Neural cell (in vitro differentiated cells): ENCODE measurements around the gene DPF3. TPM values are rescaled to one million over a fixed set of nuclear protein-coding genes. Genes with fewer than 3 reads are reported as not detected.

Experiments used
- H2AFZ ChIP-seq: fragments of 200-600, 300-800 bp; sonication (generic), shearing (Covaris generic); 2 replicates; pipeline ENCODE4 v1.6.0; 2014; ENCODE audit warnings: low read depth, mild to moderate bottlenecking, antibody characterized with exemption, low read length, moderate library complexity
- H3F3A ChIP-seq: fragments of 200-600 bp; shearing (Covaris generic); 2 replicates; pipeline ENCODE4 v1.6.1; 2016; ENCODE audit warnings: mild to moderate bottlenecking, moderate library complexity, mixed read lengths, antibody characterized with exemption, low read length; ENCODE audit not compliant: insufficient read depth, poor library complexity, severe bottlenecking
- H3K27ac ChIP-seq: fragments of 200-600, 300-800 bp; sonication (generic), shearing (Covaris generic); 2 replicates; pipeline ENCODE4 v1.5.1; 2014; ENCODE audit warnings: mild to moderate bottlenecking, low read length, moderate library complexity
- H3K27me3 ChIP-seq: fragments of 300-800, 200-600 bp; sonication (generic), shearing (Covaris generic); 2 replicates; pipeline ENCODE4 v1.6.0; 2014; ENCODE audit warnings: mild to moderate bottlenecking, low read depth, low read length, moderate library complexity; ENCODE audit not compliant: insufficient read depth
- H3K36me3 ChIP-seq: fragments of 300-800, 200-600 bp; sonication (generic), shearing (Covaris generic); 2 replicates; pipeline ENCODE4 v1.5.1; 2014; ENCODE audit warnings: mild to moderate bottlenecking, antibody characterized with exemption, low read length, moderate library complexity; ENCODE audit not compliant: insufficient read depth
- H3K4me2 ChIP-seq: fragments of 300-800, 200-600 bp; sonication (generic), shearing (Covaris generic); 2 replicates; pipeline ENCODE4 v1.6.0; 2014; ENCODE audit warnings: mild to moderate bottlenecking, low read length
- H3K4me3 ChIP-seq: fragments of 300-800, 200-600 bp; sonication (generic), shearing (Covaris generic); 2 replicates; pipeline ENCODE4 v1.5.1; 2014; ENCODE audit warnings: mild to moderate bottlenecking, low read length, moderate library complexity
- H3K79me2 ChIP-seq: fragments of 200-600 bp; shearing (Covaris generic); replicated peaks from 2 replicates; pipeline ENCODE4 v1.6.0; 2014; ENCODE audit warnings: mild to moderate bottlenecking, low read length, moderate library complexity; ENCODE audit not compliant: insufficient read depth
- H3K9ac ChIP-seq: fragments of 300-800, 200-600 bp; sonication (generic), shearing (Covaris generic); 2 replicates; pipeline ENCODE4 v1.6.1; 2016; ENCODE audit warnings: mild to moderate bottlenecking, low read length, mixed read lengths
- H3K9me2 ChIP-seq: fragments of 200-600 bp; shearing (Covaris generic); 2 replicates; pipeline ENCODE4 v1.6.1; 2016; ENCODE audit warnings: mild to moderate bottlenecking, low read length, mixed read lengths; ENCODE audit not compliant: insufficient read depth
- H3K9me3 ChIP-seq: fragments of 200-600, 300-800 bp; sonication (generic), shearing (Covaris generic); 2 replicates; pipeline ENCODE4 v1.6.1; 2016; ENCODE audit warnings: mild to moderate bottlenecking, mixed run types, low read length, moderate library complexity, mixed read lengths
- H4K20me1 ChIP-seq: fragments of 200-600 bp; shearing (Covaris generic); 2 replicates; pipeline ENCODE4 v1.6.1; 2016; ENCODE audit warnings: mild to moderate bottlenecking, mixed run types; ENCODE audit not compliant: insufficient read depth
- CTCF ChIP-seq: fragments of 450-650 bp; IDR thresholded peaks from 2 replicates; pipeline ENCODE4 v1.5.1; 2014; ENCODE audit warnings: antibody characterized with exemption, mild to moderate bottlenecking, moderate library complexity; ENCODE audit not compliant: poor library complexity, severe bottlenecking
- EP300 ChIP-seq: fragments of 450-650 bp; conservative IDR thresholded peaks from 2 replicates; pipeline ENCODE4 v1.6.1; 2014; ENCODE audit warnings: antibody characterized with exemption, mild to moderate bottlenecking, moderate library complexity; ENCODE audit not compliant: poor library complexity, severe bottlenecking
- EZH2 ChIP-seq: fragments of 200-600, 300-800 bp; shearing (Covaris generic), sonication (generic); IDR thresholded peaks from 2 replicates; pipeline ENCODE4 v1.6.1; 2014; ENCODE audit warnings: antibody characterized with exemption, low read length, borderline replicate concordance, mild to moderate bottlenecking; ENCODE audit not compliant: insufficient read depth, poor library complexity, severe bottlenecking
- MXI1 ChIP-seq: fragments of 450-650 bp; conservative IDR thresholded peaks from 2 replicates; pipeline ENCODE4 v1.6.1; 2014; ENCODE audit warnings: antibody characterized with exemption, mild to moderate bottlenecking; ENCODE audit not compliant: poor library complexity, severe bottlenecking
- POLR2AphosphoS5 ChIP-seq: IDR thresholded peaks from 2 replicates; pipeline ENCODE4 v1.6.1; 2012
- RAD21 ChIP-seq: fragments of 450-650 bp; conservative IDR thresholded peaks from 2 replicates; pipeline ENCODE4 v1.6.1; 2014; ENCODE audit warnings: antibody characterized with exemption, mild to moderate bottlenecking, moderate library complexity
- REST ChIP-seq: IDR thresholded peaks from 2 replicates; pipeline ENCODE4 v1.6.1; 2012; ENCODE audit warnings: borderline replicate concordance
- SMC3 ChIP-seq: fragments of 450-650 bp; conservative IDR thresholded peaks from 2 replicates; pipeline ENCODE4 v1.6.1; 2014; ENCODE audit warnings: antibody characterized with exemption, mild to moderate bottlenecking, moderate library complexity; ENCODE audit not compliant: poor library complexity
- TAF1 ChIP-seq: IDR thresholded peaks from 2 replicates; pipeline ENCODE4 v1.6.1; 2012; ENCODE audit warnings: low read depth
- polyA plus RNA-seq: library from polyadenylated mRNA; depleted of rRNA; stranded (reverse); fragments of >200 nt; gene quantifications from 2 replicates; pipeline ENCODE4 v1.2.3, GENCODE V29; 2014

The DPF3 gene
- polyA plus RNA-seq, 1 donor from 2014 or later: 2.9 TPM

DNA sequence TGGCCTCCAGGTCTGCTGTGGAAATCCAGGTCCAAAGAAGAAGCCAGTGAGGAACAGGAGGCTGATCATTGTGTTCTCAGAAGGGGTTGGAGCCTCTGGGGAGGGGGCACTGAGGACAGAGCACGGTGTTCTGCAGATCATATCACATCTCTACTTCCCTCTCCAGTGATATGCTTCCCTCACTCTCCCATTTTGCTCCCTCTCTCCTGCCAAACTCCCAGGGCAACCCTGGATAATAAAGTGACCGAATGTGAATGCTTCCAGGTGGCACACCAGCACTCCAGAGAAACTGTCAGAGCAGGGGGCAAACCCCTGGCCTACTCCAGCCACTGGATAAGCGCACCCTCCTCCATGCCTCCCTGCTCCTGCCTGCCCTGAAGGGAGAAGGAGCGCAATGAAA, 57.8 kb downstream of the DPF3 start:
- TF ChIP-seq EZH2 (no peak), CTCF (no peak), EP300 (no peak), POLR2AphosphoS5 (no peak), REST (no peak), MXI1 (no peak), TAF1 (no peak), RAD21 (no peak)
- Histone ChIP-seq H3K79me2 (no peaks in the 10 kb centered on the region), H2AFZ (no peak overlapping the region), H3K9me3 (no peaks in the 10 kb centered on the region), H3K9ac (no peak overlapping the region), H4K20me1 (no peaks in the 10 kb centered on the region), H3K27me3 (no peaks in the 10 kb centered on the region), H3F3A (no peaks in the 10 kb centered on the region), H3K4me3 (no peak overlapping the region), H3K9me2 (no peaks in the 10 kb centered on the region), H3K27ac (no peak overlapping the region), H3K36me3 (no peaks in the 10 kb centered on the region), H3K4me2 (no peak overlapping the region)

GRCh38 chr14:72833174-72833573, 60.7 kb downstream of the DPF3 start:
- Histone ChIP-seq H3K9me3 (no peaks in the 10 kb centered on the region), H3K9me2 (no peaks in the 10 kb centered on the region), H3F3A (no peaks in the 10 kb centered on the region), H3K4me2 (no peak overlapping the region), H3K27me3 (no peaks in the 10 kb centered on the region), H4K20me1 (no peaks in the 10 kb centered on the region), H3K36me3 (no peaks in the 10 kb centered on the region), H3K79me2 (no peaks in the 10 kb centered on the region), H3K4me3 (no peak overlapping the region), H3K27ac (no peak overlapping the region), H3K9ac (no peak overlapping the region), H2AFZ (no peak overlapping the region)
- no peak for TF ChIP-seq EZH2
- no peak for TF ChIP-seq TAF1
- TF ChIP-seq POLR2AphosphoS5: no peak
- TF ChIP-seq RAD21: no peak
- TF ChIP-seq SMC3: no peak
- TF ChIP-seq MXI1: no peak
- no peak for TF ChIP-seq EP300
- TF ChIP-seq CTCF: no peak
